ENCODE measurements around the gene COL28A1.
"Not testable (repeated sequence)": the region's sequence is repeated elsewhere in the genome, so short reads cannot be mapped to it uniquely, and the experiment has no call there.

COL28A1 gene
- 0 reads per million in 2 donors for total RNA-seq

DNA sequence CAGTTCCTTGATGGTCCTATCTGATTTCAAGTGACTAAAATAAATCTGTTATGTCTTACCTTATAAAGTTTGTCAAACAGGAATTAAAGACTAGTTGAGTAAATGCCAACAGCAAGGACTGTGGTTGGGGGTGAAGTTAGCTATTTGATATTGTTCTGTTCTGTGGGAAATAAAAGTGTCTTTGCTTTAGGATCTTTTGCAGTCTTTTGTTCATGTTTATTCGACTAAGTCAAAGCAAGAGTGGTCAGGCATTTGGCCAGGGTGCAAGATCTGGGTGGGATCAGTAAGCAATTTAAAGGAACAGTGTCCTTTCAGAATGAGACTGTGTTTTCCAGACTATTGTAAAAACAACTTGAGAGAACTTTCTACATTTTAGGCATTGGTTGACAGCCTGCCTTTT lies at the start of gene COL28A1:
TSS of gene COL28A1 (minus strand) at position 183 of the 400 bp plus-strand sequence. CDS start 2,998 bp downstream, outside the sequence.
- DNase-seq: no peak

DNA sequence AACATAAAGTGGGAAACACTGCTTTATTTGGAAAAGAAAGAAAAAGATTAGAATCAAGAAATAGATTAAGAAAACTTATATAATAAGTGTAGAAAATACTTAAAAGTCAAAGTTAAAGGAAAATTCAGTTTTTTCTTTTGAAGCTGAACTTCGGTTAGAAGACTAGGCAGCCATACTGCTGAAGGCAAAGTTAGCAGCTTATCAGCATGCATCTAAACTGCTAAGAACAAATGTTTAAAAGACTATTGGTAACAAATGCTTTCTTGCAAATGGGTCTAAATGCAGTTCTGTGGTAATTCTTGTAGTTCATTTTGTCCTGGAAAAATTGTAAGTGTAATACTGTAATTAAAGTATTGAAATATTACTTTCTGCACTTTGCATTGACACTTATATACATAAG lies 49.0 kb upstream of the COL28A1 start:
- DNase-seq: no peak

DNA sequence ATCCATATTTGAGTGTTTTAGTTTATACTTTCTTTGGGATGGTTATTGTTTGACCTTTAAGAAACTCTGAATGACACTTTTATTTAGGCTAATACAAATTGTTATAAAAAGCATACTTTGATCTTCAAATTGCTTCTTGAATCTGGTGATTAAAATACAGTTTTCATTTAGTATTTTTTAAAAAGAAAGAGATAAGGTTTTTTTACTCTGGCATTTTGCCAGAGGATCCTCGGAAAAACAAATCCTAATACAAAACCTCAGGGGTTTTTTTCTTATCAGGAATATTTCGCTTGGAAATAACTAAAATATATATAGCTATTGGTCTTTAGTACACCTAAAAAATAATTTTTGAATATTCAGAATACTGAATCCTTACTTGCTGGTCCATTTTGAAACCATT lies 48.1 kb upstream of the COL28A1 start:
- DNase-seq: no peak

DNA sequence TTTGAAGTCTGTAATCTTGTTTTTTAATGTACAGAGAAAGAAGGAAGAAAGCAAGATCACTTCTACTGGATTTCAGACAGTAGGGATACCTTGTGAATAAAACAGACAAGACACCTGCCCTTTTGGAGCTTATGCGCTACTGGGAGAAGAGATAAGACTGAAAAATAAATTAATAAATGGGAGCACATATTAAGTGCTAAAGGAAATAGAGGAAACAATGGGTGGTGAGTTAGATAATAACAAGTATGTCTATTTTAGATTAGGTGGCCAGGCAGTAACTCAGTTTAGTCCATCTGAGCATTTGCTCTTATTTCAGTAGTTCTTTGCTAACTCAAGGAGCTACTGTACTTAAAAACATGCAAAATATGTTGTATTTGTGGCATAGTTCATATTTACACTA lies 46.9 kb upstream of the COL28A1 start:
- DNase-seq: no peak

DNA sequence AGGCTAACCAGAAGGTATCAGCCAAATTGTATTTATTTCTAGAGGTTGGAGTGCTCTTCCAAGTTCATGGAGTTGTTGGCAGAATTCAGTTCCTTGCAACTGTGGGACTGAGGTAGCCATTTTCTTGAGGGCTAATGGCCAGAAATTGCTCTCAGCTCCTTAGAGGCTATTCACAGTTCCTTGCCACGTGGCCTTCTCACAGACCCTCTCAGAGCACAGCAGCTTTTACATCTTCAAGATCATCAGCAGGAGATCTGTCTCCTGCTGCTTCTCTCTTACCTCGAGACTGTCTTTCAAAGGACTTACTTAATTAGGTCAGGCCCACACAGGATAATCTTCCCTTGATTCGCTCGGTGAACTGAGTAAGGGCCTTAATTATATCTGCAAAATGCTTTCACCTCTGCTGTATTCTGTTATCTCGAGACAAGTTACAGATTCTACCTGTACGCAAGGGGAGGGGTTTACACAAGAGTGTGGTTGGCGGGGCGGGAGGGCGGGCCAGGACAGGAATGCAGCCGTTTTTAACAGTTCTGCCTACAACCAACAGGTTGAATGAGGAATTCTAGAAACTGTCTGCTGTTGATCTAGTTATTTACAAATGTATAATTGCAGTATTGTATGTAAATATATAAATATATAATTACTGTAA lies 46.0 kb upstream of the COL28A1 start:
- DNase-seq: no peak

DNA sequence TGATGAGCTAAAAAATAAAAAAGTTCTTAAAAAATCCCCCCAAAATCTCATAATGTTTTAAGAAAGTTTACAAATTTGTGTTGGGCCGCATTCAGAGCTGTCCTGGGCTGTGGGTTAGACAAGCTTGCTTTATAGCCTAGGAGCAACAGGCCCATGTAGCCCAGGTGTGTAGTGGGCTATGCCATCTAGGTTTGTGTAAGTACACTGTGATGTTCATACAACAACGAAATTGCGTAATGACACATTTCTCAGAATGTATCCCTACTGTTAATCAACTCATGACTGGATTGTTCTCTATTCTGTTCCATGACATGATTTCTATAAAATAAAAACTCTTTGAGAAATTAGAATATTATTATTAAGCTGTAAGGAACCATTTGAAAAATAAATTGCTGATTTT lies 44.0 kb upstream of the COL28A1 start:
- DNase-seq: no peak

DNA sequence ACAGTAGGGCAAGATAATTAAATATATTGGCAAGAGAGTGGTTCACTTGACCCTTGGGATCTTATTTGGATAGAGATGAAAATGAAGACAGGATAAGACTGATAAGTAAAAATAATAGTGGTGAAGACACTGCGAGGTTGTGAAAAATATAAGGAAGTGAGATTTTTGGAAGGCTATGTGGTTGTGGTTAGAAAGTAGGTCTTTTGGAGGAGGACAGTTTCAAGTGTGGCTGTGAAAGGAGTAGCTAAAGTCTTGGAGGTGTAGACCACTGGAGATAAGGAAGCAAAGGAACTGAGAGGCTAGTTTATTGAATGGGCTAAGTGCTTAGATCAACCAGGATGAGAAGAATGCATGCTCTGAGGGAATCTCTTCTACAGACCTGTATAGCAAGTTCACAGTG lies 42.2 kb upstream of the COL28A1 start:
- DNase-seq: no peak

DNA sequence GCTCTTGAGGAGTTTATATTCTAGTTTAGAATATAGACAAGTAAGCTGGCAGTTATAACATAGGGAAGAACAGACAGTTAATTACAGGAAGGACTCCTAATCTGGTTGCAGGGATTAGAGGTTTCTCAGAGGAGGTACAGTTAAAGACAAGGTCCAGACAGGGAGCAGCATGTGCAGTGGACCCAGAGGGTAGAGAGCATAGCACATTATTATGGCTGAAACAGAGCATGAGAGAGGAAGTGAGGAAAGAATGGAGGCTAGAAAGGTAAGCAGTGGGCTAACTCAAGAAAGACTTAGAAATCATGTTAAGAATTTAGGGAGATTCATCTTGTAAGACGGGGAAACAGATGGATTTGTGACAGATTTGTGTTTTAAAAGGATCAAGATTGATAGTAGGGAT lies 40.7 kb upstream of the COL28A1 start:
- DNase-seq: no peak

DNA sequence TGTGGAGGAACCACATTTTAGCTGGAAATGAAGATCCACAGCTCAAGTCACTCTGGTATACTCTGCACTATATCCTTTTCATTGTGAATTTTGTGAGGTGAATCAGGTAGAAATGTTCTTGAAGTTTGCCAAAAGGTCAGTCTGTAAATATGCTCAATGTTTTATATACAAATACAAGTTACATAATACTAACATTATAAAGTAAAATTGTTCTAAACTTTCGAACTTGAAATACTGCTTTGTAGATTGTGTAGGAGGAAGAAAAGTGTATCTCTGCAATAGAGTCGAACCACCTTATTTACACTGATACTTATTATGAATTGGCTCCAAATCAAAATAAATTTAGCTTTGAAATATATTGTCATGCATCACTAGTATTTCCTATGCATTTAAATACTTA lies 38.0 kb upstream of the COL28A1 start:
- DNase-seq: no peak

DNA sequence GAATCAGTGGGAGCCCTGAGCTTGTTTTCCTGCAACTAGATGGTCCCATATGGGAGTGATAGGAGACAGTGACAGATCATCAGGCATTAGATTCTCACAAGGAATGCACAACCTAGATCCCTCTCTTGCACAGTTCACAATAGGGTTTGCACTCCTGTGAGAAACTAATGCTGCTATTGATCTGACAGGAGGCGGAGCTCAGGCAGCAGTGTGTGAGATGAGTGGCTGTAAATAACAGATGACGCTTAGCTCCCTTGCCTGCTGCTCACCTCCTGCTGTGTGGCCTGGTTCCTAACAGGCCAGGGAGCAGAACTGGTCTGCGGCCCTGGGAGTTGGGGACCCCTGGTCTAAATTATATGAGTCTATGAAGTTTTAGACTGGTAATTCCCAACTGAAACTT lies 34.9 kb upstream of the COL28A1 start:
- no peak for DNase-seq

DNA sequence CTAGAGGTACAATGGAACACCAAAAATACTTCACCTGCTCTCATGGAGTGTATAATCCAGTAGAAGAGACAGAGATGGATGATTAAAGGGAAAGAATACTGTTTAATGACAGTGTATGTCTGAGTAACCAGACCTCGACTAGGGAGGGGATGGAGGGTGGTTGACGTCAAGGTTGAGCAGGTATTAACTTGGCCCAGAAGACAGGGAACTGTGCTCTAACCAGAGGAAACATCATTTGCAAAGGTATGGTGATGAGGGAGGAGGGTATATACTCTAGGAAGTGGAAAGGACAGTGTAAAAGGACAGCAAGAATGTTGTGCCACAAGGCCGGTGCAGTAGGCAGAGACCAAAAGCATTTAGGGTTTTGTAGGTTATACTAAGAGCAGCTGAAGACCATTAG lies 33.9 kb upstream of the COL28A1 start:
- no peak for DNase-seq

DNA sequence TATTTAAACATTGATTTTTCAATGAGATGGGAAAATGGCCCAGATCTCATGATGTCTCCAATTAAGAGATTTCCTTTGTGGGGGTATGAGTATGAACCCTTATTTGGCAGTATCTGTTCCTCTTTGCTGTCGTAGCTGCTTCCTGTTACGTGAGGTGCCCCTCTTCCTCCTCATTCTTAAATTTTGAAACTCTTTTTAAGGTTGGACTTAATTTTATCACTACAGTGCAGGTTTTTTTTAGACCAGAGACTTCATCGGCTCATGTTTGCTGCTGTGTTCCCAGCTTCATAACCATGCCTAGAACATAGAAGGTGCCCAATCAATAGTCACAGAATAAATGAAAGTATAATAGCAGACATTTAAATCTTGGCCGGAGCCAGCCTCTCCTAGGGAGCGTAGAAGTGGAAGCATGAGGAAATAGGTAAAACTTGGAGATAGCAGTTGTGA lies 33.4 kb upstream of the COL28A1 start:
- DNase-seq: no peak

DNA sequence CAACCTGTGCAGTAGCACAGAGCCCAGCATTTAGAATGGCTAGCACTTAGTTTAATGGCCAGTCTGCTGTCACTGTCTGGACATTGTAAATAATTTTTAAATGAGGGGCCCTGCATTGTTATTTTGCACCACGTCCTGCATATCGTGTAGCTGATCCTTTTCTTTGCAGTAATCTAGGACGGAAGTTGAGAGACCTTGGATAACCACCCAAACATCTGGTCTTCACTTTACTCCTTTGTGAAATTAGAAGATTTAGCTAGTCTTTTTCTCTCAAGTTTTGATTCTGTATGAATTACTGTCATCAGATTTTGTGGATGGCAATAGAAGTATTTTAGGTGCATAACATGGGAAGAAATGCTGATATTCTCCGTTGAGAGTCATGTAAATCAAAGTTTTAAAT lies 32.9 kb upstream of the COL28A1 start:
- no peak for DNase-seq

DNA sequence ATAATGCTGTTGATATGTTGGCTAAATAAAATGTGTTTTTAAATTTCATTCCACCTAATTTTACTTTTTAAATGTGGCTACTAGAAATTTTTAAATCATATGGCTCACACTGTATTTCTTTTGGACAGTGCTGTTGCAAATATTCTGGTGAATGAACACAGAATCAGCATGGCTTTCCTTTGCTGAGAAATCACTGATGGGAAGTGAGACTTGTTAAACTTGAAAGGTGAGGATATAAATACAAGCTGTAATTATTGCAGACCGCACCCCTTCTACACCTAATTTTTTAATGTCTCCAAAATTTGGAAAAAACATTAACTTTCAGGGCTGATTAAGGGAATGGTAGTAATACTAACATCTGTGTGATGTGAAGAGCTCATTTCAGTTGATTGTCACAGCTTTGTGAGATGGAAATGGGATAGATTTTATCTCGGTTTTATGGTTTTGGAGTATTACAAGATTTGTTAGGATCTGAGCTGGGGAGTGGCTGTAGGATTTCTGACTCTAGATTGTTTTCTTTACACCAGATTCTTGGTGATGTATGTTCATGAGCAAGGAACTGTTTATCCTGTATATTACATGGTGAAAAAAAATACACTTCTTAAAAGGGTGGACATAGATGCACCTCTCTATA lies 32.3 kb upstream of the COL28A1 start:
- DNase-seq: no peak

DNA sequence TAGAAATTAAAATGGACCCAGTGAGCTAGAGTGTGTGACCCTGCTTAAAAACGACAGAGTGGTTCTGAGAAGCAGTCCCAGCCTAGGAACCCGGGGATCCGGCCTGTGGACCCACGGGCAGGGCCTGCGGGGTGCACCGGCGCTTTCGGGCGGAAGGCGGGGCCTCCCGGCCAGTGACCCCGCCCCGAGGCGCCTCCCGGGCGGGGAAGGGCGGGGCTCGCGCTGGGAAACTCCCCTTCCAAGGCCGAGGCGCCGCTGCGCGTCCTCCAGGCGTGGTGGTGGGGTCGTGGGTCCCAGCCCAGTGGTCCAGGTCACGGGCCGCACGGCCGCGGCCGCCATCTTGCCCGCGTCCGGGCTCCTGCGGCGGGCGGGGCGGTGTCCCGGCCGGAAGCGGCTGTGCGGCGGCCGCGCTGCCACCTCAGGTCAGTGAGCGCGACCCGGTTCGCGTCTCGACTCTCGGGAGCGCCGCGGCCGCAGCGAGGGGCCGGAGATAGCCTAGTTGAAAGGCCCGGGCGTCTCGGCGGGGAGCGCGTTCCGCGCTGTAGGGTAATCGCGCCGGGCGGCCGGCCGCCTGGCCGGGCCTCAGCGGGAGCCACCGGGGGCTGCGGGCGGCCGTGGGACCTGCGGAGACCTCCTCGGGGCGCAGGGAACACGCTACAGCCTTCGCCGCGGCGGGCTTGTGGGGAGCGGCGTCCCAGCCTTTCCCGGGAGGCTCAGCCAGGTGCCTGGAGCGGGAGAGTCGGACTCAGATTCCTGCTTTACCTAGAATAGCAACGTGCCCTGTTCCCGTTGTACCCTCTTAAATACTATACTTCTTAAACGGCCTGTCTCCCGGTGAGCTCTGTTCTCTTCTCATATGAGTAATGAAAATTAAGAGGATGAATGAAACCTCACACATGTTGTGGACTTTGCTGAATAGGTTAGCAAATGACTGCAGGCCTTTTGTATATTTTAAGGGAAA lies 31.3 kb upstream of the COL28A1 start, which contains the start of gene MIOS:
TSS of gene MIOS (plus strand) at position 234 of the 961 bp plus-strand sequence. CDS start 5,592 bp downstream, outside the sequence.
- DNase-seq: peak; percentile 79

DNA sequence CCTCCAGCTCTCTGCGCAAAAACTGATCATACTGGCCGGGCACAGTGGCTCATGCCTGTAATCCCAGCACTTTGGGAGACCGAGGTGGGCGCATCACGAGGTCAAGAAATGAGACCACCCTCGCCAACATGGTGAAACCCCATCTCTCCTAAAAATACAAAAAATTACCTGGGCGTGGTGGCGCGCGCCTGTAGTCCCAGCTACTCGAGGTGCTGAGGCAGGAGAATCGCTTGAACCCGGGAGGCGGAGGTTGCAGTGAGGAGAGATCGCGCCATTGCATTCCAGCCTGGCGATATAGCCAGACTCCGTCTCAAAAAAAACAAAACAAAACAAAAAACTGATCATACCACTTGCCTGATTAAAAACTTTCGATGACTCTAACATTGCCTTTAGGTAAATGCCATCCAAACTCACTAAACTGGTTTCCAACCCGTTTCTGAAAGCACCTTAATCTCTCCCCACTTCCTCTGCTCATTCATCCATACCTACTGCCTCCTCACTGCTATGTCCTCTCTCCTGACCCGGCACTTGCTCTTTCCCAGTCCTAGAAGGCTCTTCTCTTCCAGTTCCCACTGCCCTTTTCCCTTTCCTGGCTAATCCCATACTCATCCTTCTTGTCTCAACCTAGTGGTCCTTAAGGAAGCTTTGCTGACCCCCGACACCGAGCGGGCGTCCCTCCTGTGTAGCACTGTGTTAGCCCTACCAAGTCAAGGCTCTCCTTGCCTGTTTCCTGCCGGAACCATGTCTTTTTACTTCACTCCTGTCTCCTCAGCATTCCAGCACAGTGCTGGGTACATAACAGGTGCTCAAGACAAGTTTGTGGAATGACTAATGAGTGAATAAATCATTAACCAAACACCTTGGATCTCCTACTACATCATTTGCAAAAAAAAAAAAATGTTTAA lies 30.3 kb upstream of the COL28A1 start:
- no peak for DNase-seq

DNA sequence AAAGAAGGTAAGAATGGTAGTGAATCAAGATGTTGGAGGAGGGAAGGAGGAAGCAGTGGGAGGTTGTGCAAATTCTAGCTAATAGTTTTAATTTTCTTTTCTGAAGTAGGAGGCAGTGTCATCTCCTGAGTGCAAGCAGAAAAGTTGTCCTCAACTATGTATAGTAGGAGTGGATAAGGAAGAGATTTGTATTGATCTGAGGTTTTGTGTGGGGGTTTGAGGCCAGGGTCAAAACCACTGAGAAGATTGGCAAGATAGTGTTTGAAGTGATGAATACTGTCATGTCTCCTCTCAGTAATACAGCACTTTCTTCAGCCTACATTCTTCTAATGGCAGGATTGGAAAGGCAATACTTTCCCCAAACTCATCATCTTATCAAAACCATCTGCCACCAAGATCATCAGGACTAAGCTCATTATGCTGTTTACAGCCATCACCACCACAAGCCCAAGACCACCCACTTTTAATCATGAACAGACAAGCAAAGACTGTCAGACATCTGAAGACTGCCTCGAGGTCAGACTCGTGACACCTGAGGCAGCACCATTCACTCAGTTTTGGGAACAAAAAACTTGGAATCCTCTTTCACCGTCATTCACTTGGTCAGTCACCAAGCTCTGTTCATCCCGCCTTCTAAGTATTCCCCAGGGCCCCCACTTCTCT lies 29.5 kb upstream of the COL28A1 start:
- no peak for DNase-seq

DNA sequence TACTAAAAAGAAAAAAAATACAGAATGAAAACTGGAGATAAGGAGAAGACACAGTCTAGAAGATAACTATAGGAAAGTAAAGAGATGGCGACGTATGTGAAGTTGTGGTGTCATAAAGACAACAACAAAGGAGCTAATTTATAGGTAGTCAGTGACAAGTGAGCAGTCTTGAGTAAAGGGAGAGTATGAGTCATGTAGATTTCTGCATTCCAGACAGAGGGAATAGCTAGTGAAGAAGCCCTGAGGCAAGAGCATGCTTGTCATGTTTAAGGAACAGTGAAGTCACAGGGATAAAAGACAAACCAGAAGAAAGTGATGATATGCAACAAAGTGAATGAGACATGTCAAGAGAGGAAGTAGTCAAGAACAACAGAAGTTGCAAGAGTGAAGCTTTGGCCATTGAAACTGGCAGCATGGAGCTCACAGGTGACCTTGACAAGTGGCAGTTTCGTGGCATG lies 28.7 kb upstream of the COL28A1 start:
- DNase-seq: no peak

DNA sequence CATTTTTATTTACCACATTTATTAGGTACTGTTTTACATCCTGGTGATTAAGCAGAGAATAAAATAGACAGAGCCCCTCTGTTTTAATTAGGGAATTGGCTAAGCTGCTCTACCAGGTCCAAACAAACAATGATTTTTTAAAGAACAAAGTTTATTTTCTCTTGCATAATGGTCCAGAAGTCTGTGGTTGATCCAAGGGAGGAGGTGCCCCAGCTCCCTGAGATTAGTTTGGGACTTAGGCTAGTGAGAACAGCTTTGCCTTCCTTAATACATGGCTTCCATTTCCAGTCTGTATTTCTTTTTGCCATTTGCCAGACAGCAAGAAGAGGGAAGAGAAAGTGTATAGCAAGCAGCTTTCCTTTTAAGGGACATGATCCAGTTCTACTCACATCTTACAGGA lies 28.1 kb upstream of the COL28A1 start:
- DNase-seq: no peak

DNA sequence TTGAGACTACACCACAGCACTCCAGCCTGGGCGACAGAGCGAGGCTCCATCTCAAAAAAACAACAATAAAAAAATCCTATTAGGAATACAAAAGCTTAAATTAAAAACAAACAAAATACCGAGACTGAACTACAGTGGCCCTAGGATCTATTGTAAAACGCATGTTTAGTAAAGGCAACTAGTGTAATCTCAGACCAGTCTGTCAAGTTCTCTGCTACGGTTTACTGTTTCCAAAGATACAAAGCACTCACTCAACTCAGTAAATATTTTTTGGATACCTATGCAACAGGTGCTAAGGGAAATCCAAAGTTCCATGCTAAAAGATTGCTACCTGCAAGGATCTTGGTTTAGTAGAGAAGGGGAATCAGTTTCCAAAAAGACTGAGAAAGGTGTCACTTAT lies 27.6 kb upstream of the COL28A1 start:
- no peak for DNase-seq

DNA sequence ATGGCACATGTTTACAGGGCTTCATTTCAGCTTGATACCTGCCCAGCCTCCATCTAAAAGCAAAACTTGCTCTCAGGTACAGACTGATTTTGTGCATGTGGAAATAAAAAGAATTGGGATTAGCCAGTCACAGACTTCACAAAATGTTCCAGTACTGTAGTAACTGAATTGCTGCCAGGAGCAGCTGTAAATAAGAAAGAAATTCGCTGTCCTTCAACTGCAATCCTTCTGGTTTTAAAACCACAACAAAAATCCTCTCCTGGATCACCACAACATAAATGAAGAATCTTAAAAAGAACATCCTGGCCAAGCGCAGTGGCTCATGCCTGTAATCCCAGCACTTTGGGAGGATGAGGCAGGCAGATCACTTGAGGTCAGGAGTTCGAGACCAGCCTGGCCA lies 27.1 kb upstream of the COL28A1 start:
- DNase-seq: no peak

DNA sequence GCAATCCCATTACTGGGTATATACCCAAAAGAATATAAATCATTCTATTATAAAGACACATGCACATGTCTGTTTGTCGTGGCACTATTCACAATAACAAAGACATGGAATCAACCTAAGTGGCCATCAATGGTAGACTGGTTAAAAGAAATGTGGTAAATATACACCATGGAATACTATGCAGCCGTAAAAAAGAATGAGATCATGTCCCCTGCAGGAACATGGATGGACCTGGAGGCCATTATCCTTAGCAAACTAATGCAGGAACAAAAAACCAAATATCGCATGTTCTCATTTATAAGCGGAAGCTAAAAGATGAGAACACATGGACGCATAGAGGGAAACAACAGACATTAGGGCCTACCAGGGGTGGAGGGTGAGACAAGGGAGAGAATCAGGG lies 25.9 kb upstream of the COL28A1 start:
- not testable (repeated sequence) for DNase-seq
